Chondrocyte (in vitro differentiated cells): ENCODE results near the gene NLRP6. TPM values are rescaled to one million over a fixed set of nuclear protein-coding genes. Genes with fewer than 3 reads are reported as not detected.
A peak's percentile ranks its signal among the peaks of the same experiment; 100 is the strongest.

ENCODE experiments used
- DNase-seq: peaks from one replicate; pipeline ENCODE4 v3.0.0; 2021; ENCODE audit warnings: mixed read lengths, low spot score
- H3K27ac Mint-ChIP-seq: one replicate; pipeline ENCODE4 v1.8.0; 2021; ENCODE audit warnings: mild to moderate bottlenecking, moderate library complexity, mixed read lengths; ENCODE audit not compliant: unreplicated experiment
- H3K27me3 Mint-ChIP-seq: 2 replicates; pipeline ENCODE4 v1.8.0; 2021; ENCODE audit warnings: low read depth, mixed read lengths
- H3K36me3 Mint-ChIP-seq: 2 replicates; pipeline ENCODE4 v1.8.0; 2021; ENCODE audit warnings: low read depth, mixed read lengths
- H3K4me1 Mint-ChIP-seq: 2 replicates; pipeline ENCODE4 v1.8.0; 2021; ENCODE audit warnings: low read depth, mild to moderate bottlenecking, mixed read lengths
- H3K4me3 Mint-ChIP-seq: one replicate; pipeline ENCODE4 v1.8.0; 2021; ENCODE audit warnings: mild to moderate bottlenecking, moderate library complexity, mixed read lengths; ENCODE audit not compliant: unreplicated experiment
- H3K9me3 Mint-ChIP-seq: 2 replicates; pipeline ENCODE4 v1.8.0; 2021; ENCODE audit warnings: low read depth, mixed read lengths
- total RNA-seq: library from RNA; stranded (reverse); gene quantifications from 3 replicates; pipeline ENCODE4 v1.2.1, GENCODE V29; 2021
- TF ChIP-seq, protein P1 (sequence below): fragments of 200-600 bp; sonication (generic); IDR thresholded peaks from 2 replicates; pipeline ENCODE4 v1.5.0; 2021; ENCODE audit warnings: antibody characterized with exemption, mild to moderate bottlenecking, moderate library complexity

The NLRP6 gene
- total RNA-seq, 1 donor from 2014 or later = not detected

DNA sequence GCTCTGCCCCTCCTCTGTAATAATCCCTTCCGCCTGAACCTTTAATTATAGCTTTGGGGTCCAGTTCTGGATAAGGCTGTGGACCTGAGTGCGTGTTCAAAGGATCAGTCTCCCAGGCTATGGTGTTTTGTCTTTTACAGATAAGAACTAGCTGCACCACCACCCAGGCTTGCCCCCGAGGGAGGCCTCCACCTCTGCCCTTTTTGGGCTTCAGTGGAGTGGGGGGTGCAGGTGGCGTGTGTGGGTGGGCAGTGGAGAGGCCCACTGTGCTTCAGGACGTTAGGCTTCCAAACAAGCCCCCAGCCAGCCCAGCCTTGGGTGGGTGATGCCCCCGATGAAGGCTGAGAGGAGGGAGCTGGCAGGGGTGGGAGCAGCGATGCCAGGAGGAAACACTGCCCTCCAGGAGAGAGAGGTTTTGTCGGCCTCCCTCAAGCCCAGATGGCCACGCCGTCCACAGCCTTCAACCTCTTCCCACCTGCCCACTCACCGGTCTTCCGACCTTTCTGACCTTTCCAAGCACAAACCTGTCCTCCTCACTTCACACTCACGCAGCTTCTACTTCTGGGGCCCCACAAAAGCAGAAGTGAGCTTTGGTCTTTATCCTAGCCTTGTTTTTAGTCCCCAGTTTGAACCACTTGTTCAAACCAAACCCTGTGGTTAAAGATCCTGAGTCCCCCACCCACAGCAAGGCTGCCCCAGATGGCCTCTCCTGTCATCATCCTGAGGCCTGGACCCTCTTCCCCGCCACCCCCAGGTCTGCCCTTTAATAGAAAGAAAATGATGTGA lies 21.1 kb upstream of the NLRP6 start:
- peaks cover 4% of the 10 kb centered on the region for H3K9me3 Mint-ChIP-seq
- H3K27ac Mint-ChIP-seq = no peak overlapping the region
- H3K36me3 Mint-ChIP-seq = peaks cover 12% of the 10 kb centered on the region
- H3K4me1 Mint-ChIP-seq = no peaks in the 10 kb centered on the region
- no peaks in the 10 kb centered on the region for H3K27me3 Mint-ChIP-seq
- no peak overlapping the region for H3K4me3 Mint-ChIP-seq
- no peak for DNase-seq
- TF ChIP-seq, protein P1, sequence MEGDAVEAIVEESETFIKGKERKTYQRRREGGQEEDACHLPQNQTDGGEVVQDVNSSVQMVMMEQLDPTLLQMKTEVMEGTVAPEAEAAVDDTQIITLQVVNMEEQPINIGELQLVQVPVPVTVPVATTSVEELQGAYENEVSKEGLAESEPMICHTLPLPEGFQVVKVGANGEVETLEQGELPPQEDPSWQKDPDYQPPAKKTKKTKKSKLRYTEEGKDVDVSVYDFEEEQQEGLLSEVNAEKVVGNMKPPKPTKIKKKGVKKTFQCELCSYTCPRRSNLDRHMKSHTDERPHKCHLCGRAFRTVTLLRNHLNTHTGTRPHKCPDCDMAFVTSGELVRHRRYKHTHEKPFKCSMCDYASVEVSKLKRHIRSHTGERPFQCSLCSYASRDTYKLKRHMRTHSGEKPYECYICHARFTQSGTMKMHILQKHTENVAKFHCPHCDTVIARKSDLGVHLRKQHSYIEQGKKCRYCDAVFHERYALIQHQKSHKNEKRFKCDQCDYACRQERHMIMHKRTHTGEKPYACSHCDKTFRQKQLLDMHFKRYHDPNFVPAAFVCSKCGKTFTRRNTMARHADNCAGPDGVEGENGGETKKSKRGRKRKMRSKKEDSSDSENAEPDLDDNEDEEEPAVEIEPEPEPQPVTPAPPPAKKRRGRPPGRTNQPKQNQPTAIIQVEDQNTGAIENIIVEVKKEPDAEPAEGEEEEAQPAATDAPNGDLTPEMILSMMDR = no peak

DNA sequence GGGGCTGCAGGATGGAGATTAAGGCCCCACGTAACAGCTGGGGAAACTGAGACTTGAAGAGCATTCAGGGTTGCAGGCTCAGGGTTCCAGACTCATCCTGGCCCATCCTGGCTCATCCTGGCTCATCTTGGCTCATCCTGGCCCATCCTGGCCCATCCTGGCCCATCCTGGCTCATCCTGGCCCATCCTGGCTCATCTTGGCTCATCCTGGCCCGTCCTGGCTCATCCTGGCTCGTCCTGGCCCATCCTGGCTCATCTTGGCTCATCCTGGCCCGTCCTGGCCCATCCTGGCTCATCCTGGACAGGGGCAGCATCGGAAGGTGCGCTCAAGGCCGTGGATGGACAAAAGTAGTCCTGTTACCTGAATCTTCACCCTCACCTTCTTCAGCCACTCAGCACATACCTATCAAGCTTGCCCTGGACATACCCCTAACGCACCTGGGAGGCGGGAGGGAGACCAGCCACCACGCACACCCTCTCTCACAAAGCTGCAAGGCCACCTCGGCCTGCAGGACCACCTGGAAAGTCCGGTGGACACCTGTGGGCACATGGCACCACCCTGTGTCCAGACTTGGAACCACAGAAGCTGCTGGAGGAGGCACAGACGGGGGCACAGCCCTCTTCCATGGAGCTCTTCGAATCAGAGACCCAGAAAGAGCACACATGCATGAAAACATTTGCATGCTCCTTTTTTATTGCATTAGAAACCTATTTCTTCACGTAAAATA lies 20.3 kb upstream of the NLRP6 start:
- TF ChIP-seq, protein P1 = peak; percentile 30
- no peak for DNase-seq
- Mint-ChIP-seq H3K36me3 (peaks cover 5% of the 10 kb centered on the region), H3K9me3 (peaks cover 5% of the 10 kb centered on the region), H3K27me3 (no peaks in the 10 kb centered on the region), H3K4me1 (no peaks in the 10 kb centered on the region), H3K4me3 (no peak overlapping the region), H3K27ac (no peak overlapping the region)

DNA sequence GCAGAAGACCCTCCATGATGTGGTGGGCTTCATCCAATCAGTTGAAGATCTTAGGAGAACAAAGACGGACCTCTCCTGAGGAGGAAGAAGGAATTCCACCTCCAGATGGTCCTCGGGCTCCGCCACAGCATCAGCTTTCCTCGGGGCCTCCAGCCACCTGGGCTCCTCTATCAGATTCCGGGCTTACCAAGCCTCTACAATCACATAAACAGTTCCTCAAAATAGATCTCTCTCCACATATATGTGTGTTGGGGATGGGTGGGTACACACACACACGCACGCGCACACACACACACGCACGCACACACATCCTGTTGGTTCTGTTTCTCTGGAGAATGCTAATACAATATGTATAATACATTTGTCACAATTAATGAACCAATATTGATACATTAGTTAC lies 18.8 kb upstream of the NLRP6 start:
- H3K36me3 Mint-ChIP-seq = no peaks in the 10 kb centered on the region
- H3K27ac Mint-ChIP-seq = no peak overlapping the region
- H3K27me3 Mint-ChIP-seq = no peaks in the 10 kb centered on the region
- peaks cover 5% of the 10 kb centered on the region for H3K9me3 Mint-ChIP-seq
- H3K4me1 Mint-ChIP-seq = no peaks in the 10 kb centered on the region
- TF ChIP-seq, protein P1 = no peak
- DNase-seq = no peak
- H3K4me3 Mint-ChIP-seq = no peak overlapping the region

DNA sequence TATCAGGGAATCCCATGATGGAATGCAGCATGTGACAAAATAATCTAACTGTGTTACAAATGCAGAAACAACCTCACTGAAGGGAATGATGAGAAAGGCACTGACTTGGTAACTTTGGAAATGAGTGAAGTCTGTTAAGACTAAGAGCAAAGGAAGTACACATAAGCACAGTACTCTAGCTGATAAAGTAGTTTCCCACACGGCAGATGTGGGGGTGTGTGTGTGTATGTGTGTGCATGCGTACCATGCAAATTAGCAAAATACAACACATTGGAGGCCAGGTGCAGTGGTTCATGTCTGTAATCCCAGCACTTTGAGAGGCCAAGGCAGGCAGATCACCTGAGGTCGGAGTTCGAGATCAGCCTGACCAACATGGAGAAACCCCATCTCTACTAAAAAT lies 16.6 kb upstream of the NLRP6 start:
- Mint-ChIP-seq H3K36me3 (no peaks in the 10 kb centered on the region), H3K27ac (no peak overlapping the region), H3K27me3 (no peaks in the 10 kb centered on the region), H3K4me3 (no peak overlapping the region), H3K9me3 (peaks cover 5% of the 10 kb centered on the region), H3K4me1 (no peaks in the 10 kb centered on the region)
- no peak for DNase-seq
- TF ChIP-seq, protein P1 = no peak

DNA sequence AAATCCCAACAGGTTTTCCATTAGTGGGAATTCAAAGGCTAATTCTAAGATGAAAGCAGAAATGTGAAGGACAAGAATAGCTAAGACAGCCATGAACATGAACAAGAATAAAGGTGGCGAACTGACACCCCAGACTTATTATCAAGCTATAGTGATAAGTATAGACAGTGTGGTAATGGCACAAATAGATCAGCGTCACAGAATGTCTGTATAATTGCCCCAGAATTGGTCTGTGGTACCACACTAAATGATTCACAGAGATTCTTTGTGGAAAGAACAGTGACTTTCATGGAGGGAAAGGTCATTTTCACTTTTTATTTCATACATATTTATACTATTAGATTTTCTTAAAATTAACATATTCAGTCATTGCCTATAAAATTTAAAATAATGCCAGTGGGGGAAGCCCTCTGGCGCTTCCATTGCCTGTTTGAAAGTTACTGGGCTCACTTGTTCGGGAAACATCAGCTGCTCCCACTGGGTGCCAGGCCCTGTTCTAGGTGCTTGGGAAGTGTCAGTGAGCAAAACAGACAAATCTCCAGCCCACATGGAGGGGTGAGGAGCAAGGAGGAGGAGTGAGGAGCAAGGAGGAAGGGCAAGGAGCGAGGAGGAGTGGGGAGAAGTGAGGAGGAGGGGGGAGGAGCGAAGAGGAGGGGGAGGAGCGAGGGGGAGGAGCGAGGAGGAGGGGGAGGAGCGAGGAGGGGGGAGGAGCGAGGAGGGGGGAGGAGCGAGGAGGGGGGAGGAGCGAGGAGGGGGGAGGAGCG lies 11.3 kb upstream of the NLRP6 start:
- Mint-ChIP-seq H3K9me3 (peaks cover 2% of the 10 kb centered on the region), H3K27ac (no peak overlapping the region), H3K36me3 (no peaks in the 10 kb centered on the region), H3K27me3 (peaks cover 9% of the 10 kb centered on the region), H3K4me3 (no peak overlapping the region), H3K4me1 (peaks cover 7% of the 10 kb centered on the region)
- TF ChIP-seq, protein P1 = no peak
- DNase-seq = no peak
